Measurements from ENCODE around the gene DLX1. TPM values are rescaled to one million over a fixed set of nuclear protein-coding genes. Genes with fewer than 3 reads are reported as not detected.

DLX1 gene
- total RNA-seq, 1 experiment from 2014 or later = 7.6 TPM

DNA sequence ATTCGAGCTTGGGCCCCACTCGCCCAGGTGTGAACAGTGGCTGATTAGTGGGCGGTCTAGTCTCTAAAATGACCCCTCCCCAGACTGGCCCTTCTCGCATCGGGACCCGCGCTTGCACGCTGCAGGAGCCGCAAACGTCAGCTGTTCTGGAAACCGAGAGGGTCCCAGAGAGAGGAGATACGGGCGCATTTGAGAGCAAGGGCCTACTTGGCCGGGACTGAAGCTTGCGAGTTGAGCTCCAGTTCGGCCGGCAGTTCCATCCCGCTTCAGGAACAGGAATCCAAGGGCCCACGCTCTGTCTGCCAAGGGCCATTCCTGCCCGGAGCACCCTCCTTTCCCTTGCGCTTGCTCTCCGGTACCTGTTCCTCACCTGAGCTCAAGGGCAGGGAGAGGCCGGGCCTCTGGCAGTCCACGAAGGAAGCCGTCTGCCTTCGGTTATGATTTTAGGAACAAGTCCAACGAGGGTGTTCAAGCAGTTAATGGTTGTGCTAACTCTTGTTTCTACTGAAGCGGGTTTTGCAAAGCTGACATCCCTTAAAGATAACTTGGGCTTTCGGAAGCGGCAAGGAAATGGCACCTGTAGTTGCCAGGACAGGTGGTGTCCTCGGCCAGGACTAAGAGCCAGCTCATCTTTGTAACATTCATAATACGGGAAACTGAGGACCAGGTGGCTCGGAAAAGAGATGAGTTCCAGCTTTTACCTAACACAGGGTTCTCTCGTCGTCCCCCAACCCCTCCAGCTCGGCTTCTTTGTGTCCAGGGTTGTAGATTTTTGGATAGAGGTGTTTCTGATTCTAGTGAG lies 3.9 kb upstream of the DLX1 start:
- H3K36me3 ChIP-seq (ENCODE audit: low read depth, low read length) = no peaks in the 10 kb centered on the region
- BruUV-seq (replicated peaks) = no TSS peak
- H3F3A ChIP-seq (ENCODE audit: low read length, unreplicated experiment) = no peaks in the 10 kb centered on the region
- no peaks in the 10 kb centered on the region for H3K9me2 ChIP-seq (replicated peaks; ENCODE audit: low read length)
- H3K4me3 ChIP-seq (ENCODE audit: low read length) = no peak overlapping the region
- no peak overlapping the region for H2AFZ ChIP-seq (ENCODE audit: low read length)
- H3K27me3 ChIP-seq (ENCODE audit: low read length) = no peaks in the 10 kb centered on the region
- H3K79me2 ChIP-seq (ENCODE audit: low read length) = peaks cover 11% of the 10 kb centered on the region
- H3K4me2 ChIP-seq (ENCODE audit: low read length) = no peak overlapping the region
- ChIA-PET POLR2A (ENCODE audit: unreplicated experiment) (no interaction called here), CTCF (no interaction called here)
- H3K9ac ChIP-seq (ENCODE audit: low read length) = no peak overlapping the region
- no peak overlapping the region for H3K27ac ChIP-seq (ENCODE audit: low read length)
- H3K9me3 ChIP-seq (ENCODE audit: low read length) = no peaks in the 10 kb centered on the region
- DNase-seq (no peak), ATAC-seq (no peak)
- TF ChIP-seq EZH2 (IDR thresholded peaks at IDR 0.05; ENCODE audit: low read length, unreplicated experiment) = no peak
- TF ChIP-seq EZH2phosphoT487 (IDR thresholded peaks at IDR 0.05; ENCODE audit: borderline replicate concordance, low read length) = no peak
- TF ChIP-seq, protein P1, sequence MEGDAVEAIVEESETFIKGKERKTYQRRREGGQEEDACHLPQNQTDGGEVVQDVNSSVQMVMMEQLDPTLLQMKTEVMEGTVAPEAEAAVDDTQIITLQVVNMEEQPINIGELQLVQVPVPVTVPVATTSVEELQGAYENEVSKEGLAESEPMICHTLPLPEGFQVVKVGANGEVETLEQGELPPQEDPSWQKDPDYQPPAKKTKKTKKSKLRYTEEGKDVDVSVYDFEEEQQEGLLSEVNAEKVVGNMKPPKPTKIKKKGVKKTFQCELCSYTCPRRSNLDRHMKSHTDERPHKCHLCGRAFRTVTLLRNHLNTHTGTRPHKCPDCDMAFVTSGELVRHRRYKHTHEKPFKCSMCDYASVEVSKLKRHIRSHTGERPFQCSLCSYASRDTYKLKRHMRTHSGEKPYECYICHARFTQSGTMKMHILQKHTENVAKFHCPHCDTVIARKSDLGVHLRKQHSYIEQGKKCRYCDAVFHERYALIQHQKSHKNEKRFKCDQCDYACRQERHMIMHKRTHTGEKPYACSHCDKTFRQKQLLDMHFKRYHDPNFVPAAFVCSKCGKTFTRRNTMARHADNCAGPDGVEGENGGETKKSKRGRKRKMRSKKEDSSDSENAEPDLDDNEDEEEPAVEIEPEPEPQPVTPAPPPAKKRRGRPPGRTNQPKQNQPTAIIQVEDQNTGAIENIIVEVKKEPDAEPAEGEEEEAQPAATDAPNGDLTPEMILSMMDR (conservative IDR thresholded peaks at IDR 0.05; ENCODE audit: low read depth, low read length) = no peak
- H4K20me1 ChIP-seq (ENCODE audit: low read length) = no peaks in the 10 kb centered on the region
- intact Hi-C loops (cut with micrococcal nuclease) = no loop called here
- H3K4me1 ChIP-seq (ENCODE audit: insufficient read depth, low read length) = peaks cover 15% of the 10 kb centered on the region; the same call in 1 of the 2 replicates

DNA sequence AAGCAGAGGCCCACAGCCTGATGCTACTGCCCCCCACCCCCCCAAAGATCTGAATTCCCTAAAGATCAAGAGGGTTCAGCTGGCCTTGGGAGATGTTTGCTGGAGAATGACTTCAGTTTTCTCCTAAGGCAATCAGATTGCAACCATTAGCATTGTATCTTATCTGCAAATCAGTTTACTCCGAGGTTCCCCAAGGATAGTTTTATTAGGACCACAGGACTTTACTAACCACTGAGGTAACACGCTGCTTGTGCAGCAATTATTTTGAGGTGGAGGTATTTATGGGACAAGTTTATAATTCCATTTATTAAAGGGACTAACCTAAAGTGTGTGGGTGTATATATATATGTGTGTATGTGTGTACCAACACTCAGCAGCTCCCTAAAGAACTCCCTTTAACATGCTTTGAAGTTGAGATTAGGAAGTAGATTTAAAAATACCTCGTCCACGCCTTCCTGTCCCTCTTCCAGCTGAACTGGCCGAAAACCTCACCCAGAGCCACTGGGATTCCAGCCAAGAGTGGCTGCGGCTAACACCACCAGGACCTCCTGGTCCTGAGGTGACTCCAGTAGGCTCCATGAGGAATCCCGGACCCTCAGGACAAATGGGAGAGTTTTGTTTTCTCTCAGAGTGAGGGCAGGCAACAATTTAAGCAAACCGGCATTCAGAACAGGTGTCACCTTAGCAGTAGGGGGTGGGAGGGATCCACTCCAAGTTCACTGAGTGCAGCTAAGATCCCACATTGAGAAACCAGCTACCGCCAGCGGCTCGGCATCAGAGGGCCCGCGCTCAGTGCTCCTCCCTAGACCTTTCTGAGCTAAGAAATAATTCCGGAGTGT lies 3.0 kb upstream of the DLX1 start:
- POLR2A ChIA-PET (ENCODE audit: unreplicated experiment) = no interaction called here
- Histone ChIP-seq H3K4me2 (ENCODE audit: low read length) (no peak overlapping the region), H3K79me2 (ENCODE audit: low read length) (peaks cover 20% of the 10 kb centered on the region), H3K4me3 (ENCODE audit: low read length) (no peak overlapping the region), H3K9me2 (replicated peaks; ENCODE audit: low read length) (no peaks in the 10 kb centered on the region), H3F3A (ENCODE audit: low read length, unreplicated experiment) (no peaks in the 10 kb centered on the region), H3K36me3 (ENCODE audit: low read depth, low read length) (no peaks in the 10 kb centered on the region), H4K20me1 (ENCODE audit: low read length) (no peaks in the 10 kb centered on the region), H2AFZ (ENCODE audit: low read length) (no peak overlapping the region), H3K9me3 (ENCODE audit: low read length) (no peaks in the 10 kb centered on the region), H3K27ac (ENCODE audit: low read length) (no peak overlapping the region), H3K27me3 (ENCODE audit: low read length) (no peaks in the 10 kb centered on the region), H3K4me1 (ENCODE audit: insufficient read depth, low read length) (peaks cover 21% of the 10 kb centered on the region; the same call in 1 of the 2 replicates), H3K9ac (ENCODE audit: low read length) (no peak overlapping the region)
- CTCF ChIA-PET = interaction anchor here (0.6 kb wide), 1 partner anchor 123 kb away, joined by 3 read pairs; no protein-coding TSS in a partner anchor
- intact Hi-C loops (cut with micrococcal nuclease) = no loop called here
- BruUV-seq (replicated peaks) = no TSS peak
- DNase-seq (no peak), ATAC-seq (no peak)
- TF ChIP-seq EZH2 (IDR thresholded peaks at IDR 0.05; ENCODE audit: low read length, unreplicated experiment) (no peak), EZH2phosphoT487 (IDR thresholded peaks at IDR 0.05; ENCODE audit: borderline replicate concordance, low read length) (no peak)
- TF ChIP-seq, protein P1 (conservative IDR thresholded peaks at IDR 0.05; ENCODE audit: low read depth, low read length) = no peak

All from PC-3 (cell line).